Measurements from ENCODE around the gene PBLD.
A peak's percentile ranks its signal among the peaks of the same experiment; 100 is the strongest.

PBLD gene

DNA sequence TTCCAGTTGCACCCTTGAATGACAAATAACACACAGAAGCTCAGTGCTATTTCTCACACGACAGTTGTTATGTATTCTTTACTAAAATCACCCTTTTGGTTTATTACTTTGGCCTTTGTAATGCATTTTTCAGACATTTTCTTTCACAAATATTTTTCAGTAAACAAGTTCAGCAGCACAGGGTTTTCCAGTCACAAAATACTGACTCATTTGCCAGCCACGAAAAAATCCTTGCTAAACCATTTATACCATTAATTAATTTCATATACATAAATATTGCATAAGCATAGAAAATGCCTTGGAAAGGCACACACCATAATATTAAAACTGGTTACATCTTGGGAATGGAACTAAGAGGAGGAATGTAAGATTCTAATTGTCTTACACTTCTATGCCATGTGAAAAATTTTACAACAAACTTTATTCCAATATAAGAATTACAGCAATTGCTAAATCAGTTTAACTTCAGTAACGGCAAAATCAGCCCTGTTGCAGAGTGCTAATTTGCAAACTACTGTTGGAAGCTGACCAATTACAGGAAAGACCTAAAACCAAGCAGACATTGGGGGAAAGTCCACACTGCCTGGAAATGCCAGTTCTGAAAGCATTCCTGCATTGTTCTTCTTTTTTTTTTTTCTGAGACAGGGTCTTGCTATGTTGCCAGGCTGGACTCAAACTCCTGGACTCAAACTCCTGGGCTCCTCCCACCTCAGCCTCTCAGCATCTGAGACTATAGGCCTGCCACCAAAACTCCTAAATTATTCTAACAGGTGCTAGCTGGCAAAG, 31.6 kb upstream of the PBLD start:
- TF ChIP-seq ELF4 (IDR thresholded peaks at IDR 0.05) = no peak
- TF ChIP-seq SUZ12 (IDR thresholded peaks at IDR 0.05) = no peak
- TF ChIP-seq FOXA1 (IDR thresholded peaks at IDR 0.05) = no peak
- TF ChIP-seq SP1 (IDR thresholded peaks at IDR 0.05) = no peak
- no peak for TF ChIP-seq L3MBTL2 (conservative IDR thresholded peaks at IDR 0.05)
- no peak for TF ChIP-seq HDGF (IDR thresholded peaks at IDR 0.05; ENCODE audit: borderline replicate concordance)
- TF ChIP-seq, protein P1, sequence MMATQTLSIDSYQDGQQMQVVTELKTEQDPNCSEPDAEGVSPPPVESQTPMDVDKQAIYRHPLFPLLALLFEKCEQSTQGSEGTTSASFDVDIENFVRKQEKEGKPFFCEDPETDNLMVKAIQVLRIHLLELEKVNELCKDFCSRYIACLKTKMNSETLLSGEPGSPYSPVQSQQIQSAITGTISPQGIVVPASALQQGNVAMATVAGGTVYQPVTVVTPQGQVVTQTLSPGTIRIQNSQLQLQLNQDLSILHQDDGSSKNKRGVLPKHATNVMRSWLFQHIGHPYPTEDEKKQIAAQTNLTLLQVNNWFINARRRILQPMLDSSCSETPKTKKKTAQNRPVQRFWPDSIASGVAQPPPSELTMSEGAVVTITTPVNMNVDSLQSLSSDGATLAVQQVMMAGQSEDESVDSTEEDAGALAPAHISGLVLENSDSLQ (IDR thresholded peaks at IDR 0.05) = no peak
- TF ChIP-seq ARNT (IDR thresholded peaks at IDR 0.05) = no peak
- TF ChIP-seq CTBP1 (IDR thresholded peaks at IDR 0.05; ENCODE audit: borderline replicate concordance) = no peak
- no peak for TF ChIP-seq ZNF384 (IDR thresholded peaks at IDR 0.05)
- TF ChIP-seq FOXM1 (IDR thresholded peaks at IDR 0.05; ENCODE audit: borderline replicate concordance) = no peak
- TF ChIP-seq TARDBP (IDR thresholded peaks at IDR 0.05) = no peak
- no peak for TF ChIP-seq FOXK2 (IDR thresholded peaks at IDR 0.05)
- no peak for TF ChIP-seq LEF1 (IDR thresholded peaks at IDR 0.05; ENCODE audit: borderline replicate concordance)
- no peak for TF ChIP-seq BHLHE40 (IDR thresholded peaks at IDR 0.05; ENCODE audit: borderline replicate concordance)
- no peak for TF ChIP-seq NFRKB (IDR thresholded peaks at IDR 0.05)
- CTCF ChIA-PET = no interaction called here
- POLR2A ChIA-PET = interaction anchor here (0.7 kb wide), 1 partner anchor 20 kb away, joined by 3 read pairs; no protein-coding TSS in a partner anchor
- DNase-seq (ENCODE audit: extremely low spot score) = no peak

DNA sequence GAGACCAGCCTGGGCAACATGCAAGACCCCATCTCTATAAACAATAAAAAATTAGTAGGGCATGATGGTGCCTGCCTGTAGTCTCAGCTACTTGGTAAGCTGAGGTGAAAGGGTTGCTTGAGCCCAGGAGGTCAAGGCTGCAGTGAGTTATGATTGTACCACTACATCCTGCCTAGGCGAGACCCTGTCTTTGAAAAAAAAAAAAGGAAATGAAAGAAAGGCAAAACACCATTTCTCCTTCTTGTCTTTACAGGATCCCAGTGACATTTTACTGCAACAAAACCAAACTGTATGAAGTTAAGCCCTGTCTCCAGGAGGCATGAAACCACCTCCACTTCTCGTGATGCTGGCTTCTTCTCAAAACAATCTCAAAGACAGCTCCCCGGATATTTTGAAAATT, 29.9 kb upstream of the PBLD start:
- POLR2A ChIA-PET = no interaction called here
- no peak for DNase-seq (ENCODE audit: extremely low spot score)
- CTCF ChIA-PET = no interaction called here
- TF ChIP-seq, protein P1 (IDR thresholded peaks at IDR 0.05) = no peak
- TF ChIP-seq CTBP1 (IDR thresholded peaks at IDR 0.05; ENCODE audit: borderline replicate concordance) (no peak), FOXA1 (IDR thresholded peaks at IDR 0.05) (no peak), ELF4 (IDR thresholded peaks at IDR 0.05) (no peak), FOXM1 (IDR thresholded peaks at IDR 0.05; ENCODE audit: borderline replicate concordance) (no peak), L3MBTL2 (conservative IDR thresholded peaks at IDR 0.05) (no peak), FOXK2 (IDR thresholded peaks at IDR 0.05) (no peak), TARDBP (IDR thresholded peaks at IDR 0.05) (no peak), SP1 (IDR thresholded peaks at IDR 0.05) (no peak), ARNT (IDR thresholded peaks at IDR 0.05) (no peak), SUZ12 (IDR thresholded peaks at IDR 0.05) (no peak), LEF1 (IDR thresholded peaks at IDR 0.05; ENCODE audit: borderline replicate concordance) (no peak), NFRKB (IDR thresholded peaks at IDR 0.05) (no peak), ZNF384 (IDR thresholded peaks at IDR 0.05) (no peak), BHLHE40 (IDR thresholded peaks at IDR 0.05; ENCODE audit: borderline replicate concordance) (no peak), HDGF (IDR thresholded peaks at IDR 0.05; ENCODE audit: borderline replicate concordance) (no peak)

DNA sequence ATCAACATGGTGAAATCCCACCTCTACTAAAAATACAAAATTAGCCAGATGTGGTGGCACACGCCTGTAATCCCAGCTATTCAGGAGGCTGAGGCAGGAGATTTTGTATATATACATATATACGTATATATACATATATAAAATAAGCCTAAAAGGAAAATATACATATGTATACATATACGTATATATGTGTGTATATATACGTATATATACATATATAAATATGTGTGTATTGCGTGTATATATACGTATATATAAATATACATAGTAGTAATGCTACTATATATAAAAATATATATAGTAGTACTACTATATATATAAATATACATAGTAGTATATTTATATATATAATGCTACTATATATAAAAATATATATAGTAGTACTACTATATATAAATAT, 26.5 kb upstream of the PBLD start:
- TF ChIP-seq LEF1 (IDR thresholded peaks at IDR 0.05; ENCODE audit: borderline replicate concordance) (no peak), SP1 (IDR thresholded peaks at IDR 0.05) (no peak), FOXA1 (IDR thresholded peaks at IDR 0.05) (no peak), FOXM1 (IDR thresholded peaks at IDR 0.05; ENCODE audit: borderline replicate concordance) (no peak), TARDBP (IDR thresholded peaks at IDR 0.05) (no peak), CTBP1 (IDR thresholded peaks at IDR 0.05; ENCODE audit: borderline replicate concordance) (no peak), SUZ12 (IDR thresholded peaks at IDR 0.05) (no peak), FOXK2 (IDR thresholded peaks at IDR 0.05) (no peak), NFRKB (IDR thresholded peaks at IDR 0.05) (no peak), ZNF384 (IDR thresholded peaks at IDR 0.05) (no peak), BHLHE40 (IDR thresholded peaks at IDR 0.05; ENCODE audit: borderline replicate concordance) (no peak)
- TF ChIP-seq, protein P1 (IDR thresholded peaks at IDR 0.05) = no peak
- ChIA-PET POLR2A (no interaction called here), CTCF (no interaction called here)
- no peak for DNase-seq (ENCODE audit: extremely low spot score)

DNA sequence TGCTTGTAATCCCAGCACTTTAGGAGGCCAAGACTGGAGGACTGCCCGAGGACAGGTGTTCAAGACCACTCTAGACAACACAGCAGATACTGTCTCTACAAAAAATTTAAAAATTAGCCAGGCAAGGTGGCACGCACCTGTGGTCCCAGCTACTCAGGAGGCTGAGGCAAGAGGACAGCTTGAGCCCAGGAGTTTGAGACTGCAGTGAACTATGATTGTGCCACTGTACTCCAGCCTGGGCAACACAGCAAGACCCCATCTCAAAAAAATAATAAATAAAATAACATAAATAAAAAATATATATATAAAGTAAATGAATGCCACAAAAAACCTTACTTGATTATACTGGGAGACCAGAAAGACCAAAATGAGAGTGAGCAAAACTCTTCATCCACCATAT, 20.8 kb upstream of the PBLD start:
- CTCF ChIA-PET = no interaction called here
- TF ChIP-seq FOXK2 (IDR thresholded peaks at IDR 0.05) = no peak
- no peak for TF ChIP-seq FOXM1 (IDR thresholded peaks at IDR 0.05; ENCODE audit: borderline replicate concordance)
- no peak for TF ChIP-seq SUZ12 (IDR thresholded peaks at IDR 0.05)
- no peak for TF ChIP-seq ELF4 (IDR thresholded peaks at IDR 0.05)
- TF ChIP-seq FOXA1 (IDR thresholded peaks at IDR 0.05) = no peak
- no peak for TF ChIP-seq ARNT (IDR thresholded peaks at IDR 0.05)
- no peak for TF ChIP-seq NFRKB (IDR thresholded peaks at IDR 0.05)
- no peak for TF ChIP-seq BHLHE40 (IDR thresholded peaks at IDR 0.05; ENCODE audit: borderline replicate concordance)
- no peak for TF ChIP-seq HDGF (IDR thresholded peaks at IDR 0.05; ENCODE audit: borderline replicate concordance)
- no peak for TF ChIP-seq TARDBP (IDR thresholded peaks at IDR 0.05)
- no peak for TF ChIP-seq SP1 (IDR thresholded peaks at IDR 0.05)
- TF ChIP-seq, protein P1 (IDR thresholded peaks at IDR 0.05) = no peak
- no peak for TF ChIP-seq LEF1 (IDR thresholded peaks at IDR 0.05; ENCODE audit: borderline replicate concordance)
- no peak for TF ChIP-seq ZNF384 (IDR thresholded peaks at IDR 0.05)
- TF ChIP-seq CTBP1 (IDR thresholded peaks at IDR 0.05; ENCODE audit: borderline replicate concordance) = no peak
- no peak for TF ChIP-seq L3MBTL2 (conservative IDR thresholded peaks at IDR 0.05)
- no peak for DNase-seq (ENCODE audit: extremely low spot score)
- POLR2A ChIA-PET = no interaction called here

DNA sequence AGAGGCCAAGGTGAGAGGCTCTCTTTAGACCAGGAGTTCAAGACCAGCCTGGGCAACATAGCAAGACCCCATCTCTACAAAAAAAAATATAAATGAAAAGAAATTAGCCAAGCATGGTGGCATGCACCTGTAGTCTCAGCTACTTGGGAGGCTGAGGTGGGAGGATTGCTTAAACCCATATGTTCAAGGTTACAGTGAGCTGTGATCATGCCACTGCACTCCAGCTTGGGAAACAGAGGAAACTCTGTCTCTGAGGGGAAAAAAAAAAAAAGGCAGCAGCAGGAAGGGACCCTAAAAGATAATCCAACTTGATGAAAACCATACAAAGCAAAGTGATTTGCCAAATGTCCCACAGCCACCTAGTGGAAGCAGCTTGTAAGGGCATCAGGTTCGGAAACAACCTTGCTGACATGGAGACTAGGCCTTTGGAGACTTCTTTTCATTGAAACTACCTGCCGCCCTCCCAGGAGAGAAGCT, 15.6 kb upstream of the PBLD start:
- peak; percentile 58 for DNase-seq (ENCODE audit: extremely low spot score)
- ChIA-PET POLR2A (interaction anchor here (0.7 to 5.3 kb wide), 3 partner anchors 16 to 510 kb away, joined by 3 to 34 read pairs (median 3); partner anchors contain the start of genes DNAJC12, HNRNPH3 and PBLD), CTCF (interaction anchor here (0.6 to 1.4 kb wide), 9 partner anchors 9 to 405 kb away, joined by 3 to 10 read pairs (median 3); partner anchors contain the start of genes HNRNPH3 and PBLD)
- TF ChIP-seq FOXM1 (IDR thresholded peaks at IDR 0.05; ENCODE audit: borderline replicate concordance) = no peak
- TF ChIP-seq ZNF384 (IDR thresholded peaks at IDR 0.05) = peak; percentile 44; the same call in 1 of the 2 replicates

Measured in HEK293T (cell line).